Vagina (tissue), 2 donors: ENCODE measurements around the gene GNG3.

ENCODE experiments used
- CTCF ChIP-seq, 3 experiments: fragments of 450-650 bp in 2 of 3; fragments of 200-600 bp in 1 of 3; sonication (generic) in 1 of 3; IDR thresholded peaks; one replicate each; pipeline ENCODE4 v1.5.1; 2017 to 2019; ENCODE audit warnings: antibody characterized with exemption in 3 of 3, mild to moderate bottlenecking in 2 of 3, moderate library complexity in 2 of 3
- POLR2A ChIP-seq, 2 donors: fragments of 450-650 bp; IDR thresholded peaks; one replicate each; pipeline ENCODE4 v1.6.1; 2017; ENCODE audit warnings: antibody characterized with exemption in 2 of 2, mild to moderate bottlenecking in 2 of 2, moderate library complexity in 2 of 2

GRCh38 chr11:62719302-62719978 is 12.0 kb downstream of the GNG3 start:
- no peak for TF ChIP-seq CTCF (IDR thresholded peaks at IDR 0.05)
- TF ChIP-seq POLR2A (IDR thresholded peaks at IDR 0.05): no peak
